GM12878 (cell line): ENCODE results near the gene CACNG3. TPM values are rescaled to one million over a fixed set of nuclear protein-coding genes. Genes with fewer than 3 reads are reported as not detected.

Experiments used
- ATAC-seq: fragments of 200-7000 bp; cut with Tn5 transposase; 3 replicates; pipeline ENCODE4 v1.9.1; 2020; ENCODE audit warnings: mild to moderate bottlenecking, moderate library complexity
- BruUV-seq: library from RNA; stranded (reverse); fragments of 400-500 nt; replicated peaks from 2 replicates; lab custom pipeline; 2021; lab: Mats Ljungman, UMichigan
- CTCF ChIA-PET: fragments of 300-600 bp; sonication (Branson Sonifier 250); formaldehyde crosslinking; extraction: SDS; loops from one replicate; lab custom pipeline; 2021; ENCODE audit warnings: inconsistent platforms; lab: Yijun Ruan, JAX
- POLR2A ChIA-PET: fragments of 350-600 bp; formaldehyde crosslinking; extraction: SDS; loops from one replicate; lab custom pipeline; 2021; ENCODE audit warnings: inconsistent platforms; lab: Charles Lee
- RAD21 ChIA-PET: fragments of 300-600 bp; sonication (Branson Sonifier 250); formaldehyde crosslinking; loops from one replicate; lab custom pipeline; 2023; ENCODE audit warnings: antibody characterized with exemption; ENCODE audit not compliant: unreplicated experiment; lab: Charles Lee
- SMC1A ChIA-PET: fragments of 300-600 bp; sonication (Branson Sonifier 250); formaldehyde crosslinking; loops from one replicate; lab custom pipeline; 2023; ENCODE audit not compliant: unreplicated experiment, uncharacterized antibody; lab: Charles Lee
- DNase-seq: peaks from one replicate; pipeline ENCODE4 v3.0.0-alpha.2; 2011; ENCODE audit warnings: low read depth, low spot score
- FAIRE-seq: peaks from 3 replicates; lab custom pipeline; 2011; peaks lifted over from hg19 to GRCh38; lab: Jason Lieb, UNC
- H2AFZ ChIP-seq: 2 replicates; pipeline ENCODE4 v1.6.0; 2011; ENCODE audit warnings: low read depth, low read length, control low read depth; ENCODE audit not compliant: control insufficient read depth
- H3K27ac ChIP-seq: 2 replicates; pipeline ENCODE4 v1.5.1; 2011; ENCODE audit warnings: control low read depth; ENCODE audit not compliant: control insufficient read depth, insufficient read depth
- H3K27me3 ChIP-seq, 2 experiments: replicated peaks in 1 of 2; 2 replicates each; pipeline versions ENCODE4 v1.6.0 to v1.6.1; 2011; ENCODE audit warnings: low read length in 1 of 2; ENCODE audit not compliant: control insufficient read depth in 2 of 2, insufficient read depth in 2 of 2
- H3K36me3 ChIP-seq, 2 experiments: 2 replicates each; pipeline ENCODE4 v1.5.1; 2011; ENCODE audit warnings: low read length in 1 of 2; ENCODE audit not compliant: control insufficient read depth in 2 of 2, insufficient read depth in 2 of 2
- H3K4me1 ChIP-seq: 2 replicates; pipeline ENCODE4 v1.6.1; 2011; ENCODE audit warnings: mild to moderate bottlenecking, low read length, moderate library complexity, mixed read lengths; ENCODE audit not compliant: control insufficient read depth, insufficient read depth
- H3K4me2 ChIP-seq: 2 replicates; pipeline ENCODE4 v1.6.0; 2011; ENCODE audit warnings: control low read depth; ENCODE audit not compliant: control insufficient read depth, insufficient read depth
- H3K4me3 ChIP-seq: fragments of 200-600 bp; sonication (generic); 2 replicates; pipeline ENCODE4 v1.5.1; 2016
- H3K79me2 ChIP-seq: 2 replicates; pipeline ENCODE4 v1.6.0; 2011; ENCODE audit warnings: low read length; ENCODE audit not compliant: control insufficient read depth, insufficient read depth
- H3K9ac ChIP-seq: 2 replicates; pipeline ENCODE4 v1.8.0; 2011; ENCODE audit warnings: low read length, control low read depth, mixed read lengths; ENCODE audit not compliant: control insufficient read depth, insufficient read depth
- H3K9me3 ChIP-seq: replicated peaks from 3 replicates; pipeline ENCODE4 v1.5.1; 2011; ENCODE audit warnings: mild to moderate bottlenecking, low read length; ENCODE audit not compliant: control insufficient read depth, insufficient read depth
- H4K20me1 ChIP-seq: 2 replicates; pipeline ENCODE4 v1.6.0; 2011; ENCODE audit not compliant: control insufficient read depth, insufficient read depth
- CREB1 ChIP-seq: IDR thresholded peaks from 2 replicates; pipeline ENCODE4 v1.6.1; 2012; ENCODE audit warnings: low read depth, mild to moderate bottlenecking, inconsistent platforms
- EZH2 ChIP-seq: IDR thresholded peaks from 2 replicates; pipeline ENCODE4 v1.6.1; 2012; ENCODE audit warnings: low read depth, mild to moderate bottlenecking, control low read depth, inconsistent platforms, low read length, borderline replicate concordance; ENCODE audit not compliant: control insufficient read depth
- IRF5 ChIP-seq: fragments of 450-650 bp; IDR thresholded peaks from 2 replicates; pipeline ENCODE4 v1.6.1; 2017; ENCODE audit warnings: borderline replicate concordance
- NR2C1 ChIP-seq: fragments of 450-650 bp; IDR thresholded peaks from 2 replicates; pipeline ENCODE4 v1.6.1; 2017; ENCODE audit warnings: antibody characterized with exemption, mild to moderate bottlenecking, moderate library complexity
- USF2 ChIP-seq: IDR thresholded peaks from 2 replicates; pipeline ENCODE4 v1.6.1; 2011; ENCODE audit warnings: low read depth, low read length, improper control_type of control experiment, borderline replicate concordance
- WGBS: methylation state at CpG from one replicate; pipeline ENCODE4 v1.1.6; 2016; ENCODE audit warnings: low lambda C conversion rate; ENCODE audit not compliant: insufficient replicate concordance, insufficient coverage; ENCODE audit errors: missing lambda C conversion rate; 5-methylcytosine and 5-hydroxymethylcytosine counted together
- in situ Hi-C: fragments of 300-500 bp; cut with MboI; formaldehyde crosslinking; loops from 9 replicates; pipeline ENCODE4 v1.14.3; 2018; ENCODE audit warnings: mixed read lengths
- intact Hi-C: fragments of 100-400 bp; cut with micrococcal nuclease; formaldehyde crosslinking; loops from one replicate; pipeline ENCODE4 v1.14.2; 2022; ENCODE audit not compliant: unreplicated experiment
- polyA plus RNA-seq, 11 experiments: library from polyadenylated mRNA; depleted of rRNA in 4 of 11; unstranded in 6 of 11; stranded (reverse) in 5 of 11; fragments of >200 nt; fragmentation: Nextera tagmentation in 4 of 11; fragmentation: Illumina TruSeq in 1 of 11; extraction: Ambion mirVana in 4 of 11; extraction: Trizol in 1 of 11; gene quantifications; 1 replicate in 1 of 11; 2 replicates in 10 of 11; pipeline versions ENCODE4 v1.2.1 to v1.2.3, GENCODE V29; 2011 to 2016; ENCODE audit warnings: inconsistent platforms in 2 of 11, missing spikeins in 2 of 11, low read depth in 1 of 11
- total RNA-seq, 4 experiments: library from RNA; depleted of rRNA in 3 of 4; stranded (reverse); fragments of >200 nt in 3 of 4; fragmentation: Illumina TruSeq in 1 of 4; extraction: Trizol in 1 of 4; gene quantifications; 2 replicates each; pipeline versions ENCODE4 v1.2.1 to v1.2.3, GENCODE V29; 2013 to 2021

Gene CACNG3
- total and polyA plus RNA-seq, 10 of the 15 experiments (the other 5 are each of a cell fraction or from before 2014, with no cell fraction given), result 0.04 TPM; not detected in 9

GRCh38 chr16:24288516-24288915 is 32.4 kb downstream of the CACNG3 start:
- POLR2A ChIA-PET, result no interaction called here
- in situ Hi-C loops, result no loop called here

More at GRCh38 chr16:24288516-24288915, 32.4 kb downstream of the CACNG3 start:
- Histone ChIP-seq H3K36me3 (no peaks in the 10 kb centered on the region), H3K27me3 (peaks cover 0 to 5% of the 10 kb centered on the region in 2 experiments; a peak in 2 of 4 replicates), H3K79me2 (no peaks in the 10 kb centered on the region), H3K4me2 (no peak overlapping the region), H4K20me1 (no peaks in the 10 kb centered on the region), H3K4me1 (no peaks in the 10 kb centered on the region), H3K27ac (no peak overlapping the region), H3K9ac (no peak overlapping the region), H2AFZ (no peak overlapping the region), H3K9me3 (no peaks in the 10 kb centered on the region), H3K4me3 (no peak overlapping the region)
- ChIA-PET RAD21 (no interaction called here), CTCF (no interaction called here), SMC1A (interaction anchor here (1.2 kb wide), 1 partner anchor 11 kb away, joined by 5 read pairs; no protein-coding TSS in a partner anchor)
- no peak for FAIRE-seq
- whole genome bisulfite sequencing, result 31% methylated on average over 2 of the region's 2 CpGs
- intact Hi-C loops, result no loop called here
- TF ChIP-seq USF2, result no peak
- no peak for TF ChIP-seq NR2C1
- no peak for TF ChIP-seq IRF5
- no peak for TF ChIP-seq CREB1
- TF ChIP-seq EZH2, result no peak
- BruUV-seq, result no TSS peak
- ATAC-seq, result no peak
- DNase-seq, result no peak
